Brain microvascular endothelial cell (primary cell): ENCODE data around the gene KRT8.

Experiments used
- DNase-seq: peaks from one replicate; pipeline ENCODE4 v3.0.0-alpha.2; 2020
- H3K27ac ChIP-seq: fragments of 250-450 bp; sonication (Bioruptor Pico); 2 replicates; pipeline ENCODE4 v1.5.1; 2020; ENCODE audit warnings: mild to moderate bottlenecking, moderate library complexity
- H3K27me3 ChIP-seq: fragments of 250-450 bp; sonication (Bioruptor Pico); replicated peaks from 2 replicates; pipeline ENCODE4 v1.5.1; 2020; ENCODE audit warnings: mild to moderate bottlenecking
- H3K36me3 ChIP-seq: fragments of 250-450 bp; sonication (Bioruptor Pico); replicated peaks from 2 replicates; pipeline ENCODE4 v1.5.1; 2020; ENCODE audit warnings: mild to moderate bottlenecking
- H3K4me3 ChIP-seq: 2 replicates; pipeline ENCODE4 v1.5.1; 2011; ENCODE audit warnings: low read depth, mild to moderate bottlenecking, control low read depth, low read length, moderate library complexity
- CTCF ChIP-seq: IDR thresholded peaks from 2 replicates; pipeline ENCODE4 v1.5.1; 2011; ENCODE audit warnings: low read depth, mild to moderate bottlenecking, moderate library complexity, low read length, control low read depth, inconsistent platforms; ENCODE audit errors: missing control alignments
- in situ Hi-C: cut with HindIII; loops from 2 replicates; pipeline ENCODE4 v1.10.0; 2017; ENCODE audit warnings: low sequenced_read_pairs, low pct_ligation_motif_present

Gene KRT8

DNA sequence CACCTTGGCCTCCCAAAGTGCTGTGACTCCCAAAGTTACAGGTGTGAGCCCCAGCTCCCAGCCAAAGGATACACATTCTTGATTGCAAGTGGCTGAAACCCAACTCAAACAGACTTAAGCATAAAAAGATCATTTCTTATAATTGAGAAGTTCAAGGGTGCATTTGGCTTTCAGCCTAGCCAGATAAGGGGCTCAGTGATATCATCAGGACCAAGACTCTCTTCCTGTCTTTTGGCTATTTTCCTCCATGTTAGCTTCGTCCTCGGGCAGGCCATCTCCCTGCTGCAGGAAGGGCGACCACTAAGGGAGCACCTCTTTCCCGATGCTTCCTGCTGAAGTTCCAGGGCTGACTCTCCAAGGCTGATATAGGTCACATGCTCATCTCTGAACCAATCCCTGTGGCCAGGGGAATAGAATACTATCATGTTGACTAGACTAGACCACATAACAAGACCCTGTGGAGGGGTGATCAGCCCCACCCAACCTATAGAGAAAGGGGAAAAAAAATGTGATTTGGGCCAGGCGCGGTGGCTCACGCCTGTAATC lies 9.8 kb upstream of the KRT8 start:
- in situ Hi-C loops: no loop called here
- Histone ChIP-seq H3K36me3 (no peaks in the 10 kb centered on the region), H3K4me3 (no peak overlapping the region), H3K27ac (no peak overlapping the region), H3K27me3 (no peaks in the 10 kb centered on the region)
- no peak for DNase-seq
- TF ChIP-seq CTCF: no peak

DNA sequence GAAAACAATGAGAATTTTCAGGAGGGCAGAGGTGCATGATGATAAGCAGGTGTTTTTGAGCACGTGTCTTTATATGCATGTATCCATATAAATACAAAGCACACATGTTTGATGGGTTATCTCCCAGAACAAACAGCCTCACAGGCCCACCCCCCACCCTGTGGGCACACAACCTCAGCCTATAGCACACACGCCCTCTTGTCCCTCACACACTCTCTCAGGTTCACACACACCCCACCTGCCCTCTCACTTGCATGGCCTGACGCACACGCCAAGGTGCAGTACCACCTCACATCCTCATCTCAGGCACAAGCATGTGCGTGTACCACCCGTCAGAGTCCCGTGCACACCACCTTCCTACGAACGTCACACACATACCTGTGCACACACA lies 8.6 kb upstream of the KRT8 start:
- DNase-seq: no peak
- in situ Hi-C loops: no loop called here
- no peak for TF ChIP-seq CTCF
- H3K27me3 ChIP-seq: no peaks in the 10 kb centered on the region
- no peak overlapping the region for H3K4me3 ChIP-seq
- H3K36me3 ChIP-seq: no peaks in the 10 kb centered on the region
- no peak overlapping the region for H3K27ac ChIP-seq

GRCh38 chr12:52912711-52913430 lies 8.0 kb upstream of the KRT8 start:
- no peaks in the 10 kb centered on the region for H3K27me3 ChIP-seq
- no peak overlapping the region for H3K4me3 ChIP-seq
- TF ChIP-seq CTCF: no peak
- no peak for DNase-seq
- no peaks in the 10 kb centered on the region for H3K36me3 ChIP-seq
- H3K27ac ChIP-seq: no peak overlapping the region
- in situ Hi-C loops: no loop called here

- no peaks in the 10 kb centered on the region for H3K27me3 ChIP-seq
- DNase-seq: no peak
- no peaks in the 10 kb centered on the region for H3K36me3 ChIP-seq
- in situ Hi-C loops: no loop called here
- TF ChIP-seq CTCF: no peak
- H3K27ac ChIP-seq: no peak overlapping the region
- H3K4me3 ChIP-seq: no peak overlapping the region
Measured at GRCh38 chr12:52910248-52910883, 5.5 kb upstream of the KRT8 start.

GRCh38 chr12:52909796-52910195 lies 4.9 kb upstream of the KRT8 start:
- in situ Hi-C loops: no loop called here
- Histone ChIP-seq H3K4me3 (no peak overlapping the region), H3K27ac (no peak overlapping the region), H3K36me3 (no peaks in the 10 kb centered on the region), H3K27me3 (no peaks in the 10 kb centered on the region)
- no peak for DNase-seq
- TF ChIP-seq CTCF: no peak
